BLaER1 treated with 17β-estradiol and CSF1 and Interleukin-3, amounts not matched to agents 10 nM and 100 nM (cell line): ENCODE results near the gene LTF.
"Not testable (repeated sequence)": the region's sequence is repeated elsewhere in the genome, so short reads cannot be mapped to it uniquely, and the experiment has no call there.

ENCODE experiments used
- H3K27ac ChIP-seq, 11 experiments: shearing (Covaris generic); formaldehyde crosslinking; 2 replicates each; pipeline ENCODE4 v1.8.1; 2022
- H3K27me3 ChIP-seq, 11 experiments: shearing (Covaris generic); formaldehyde crosslinking; 2 replicates each; pipeline ENCODE4 v1.8.1; 2022
- H3K36me3 ChIP-seq, 11 experiments: shearing (Covaris generic); formaldehyde crosslinking; 2 replicates each; pipeline ENCODE4 v1.8.1; 2022
- H3K4me1 ChIP-seq, 10 experiments: shearing (Covaris generic); formaldehyde crosslinking; 2 replicates each; pipeline ENCODE4 v1.8.1; 2022
- H3K4me2 ChIP-seq, 11 experiments: shearing (Covaris generic); formaldehyde crosslinking; 2 replicates each; pipeline ENCODE4 v1.8.1; 2022
- H3K4me3 ChIP-seq, 10 experiments: shearing (Covaris generic); formaldehyde crosslinking; 2 replicates each; pipeline ENCODE4 v1.8.1; 2022
- H3K9ac ChIP-seq, 11 experiments: shearing (Covaris generic); formaldehyde crosslinking; 2 replicates each; pipeline ENCODE4 v1.8.1; 2022
- H3K9me3 ChIP-seq, 11 experiments: shearing (Covaris generic); formaldehyde crosslinking; replicated peaks in 1 of 11; 2 replicates each; pipeline ENCODE4 v1.8.1; 2022
- H4K20me1 ChIP-seq, 11 experiments: shearing (Covaris generic); formaldehyde crosslinking; 2 replicates each; pipeline ENCODE4 v1.8.1; 2022
- Cebpa-rat ChIP-seq, 11 experiments: shearing (Covaris generic); IDR thresholded peaks; 2 replicates each; pipeline ENCODE4 v1.8.1; 2022

LTF gene

GRCh38 chr3:46408853-46409252, 55.9 kb downstream of the LTF start:
- no peaks in the 10 kb centered on the region for H3K27me3 ChIP-seq
- peaks cover 0 to 17% (median 0%) of the 10 kb centered on the region in 11 experiments; a peak in 3 of 22 replicates for H3K36me3 ChIP-seq
- peak overlapping the region in 3 of 11 experiments; percentile 88 to 89 (median 88); a peak in 6 of 22 replicates for H3K4me2 ChIP-seq
- peak overlapping the region in 2 of 10 experiments; percentile 46 to 55; a peak in 2 of 20 replicates for H3K4me3 ChIP-seq
- no peak for TF ChIP-seq Cebpa-rat (IDR thresholded peaks at IDR 0.05)
- H3K4me1 ChIP-seq = peaks cover 46 to 95% (median 54%) of the 10 kb centered on the region in 10 experiments
- H3K9ac ChIP-seq = peak overlapping the region in 2 of 11 experiments; percentile 30 to 75; a peak in 1 of 22 replicates
- no peaks in the 10 kb centered on the region for H4K20me1 ChIP-seq
- H3K9me3 ChIP-seq = peaks cover 0 to under 1% (median 0%) of the 10 kb centered on the region in 11 experiments; a peak in 1 of 22 replicates
- no peak overlapping the region for H3K27ac ChIP-seq

- H3K27ac ChIP-seq = peak overlapping the region; percentile 74 to 93 (median 87); a peak in 21 of 22 replicates
- H3K9me3 ChIP-seq = peaks cover 0 to 8% (median 0%) of the 10 kb centered on the region in 11 experiments; a peak in 4 of 22 replicates
- H4K20me1 ChIP-seq = no peaks in the 10 kb centered on the region
- peak overlapping the region; percentile 61 to 86 (median 75); a peak in 21 of 22 replicates for H3K9ac ChIP-seq
- peak overlapping the region; percentile 80 to 91 (median 87) for H3K4me2 ChIP-seq
- H3K36me3 ChIP-seq = peaks cover 0 to 17% (median 0%) of the 10 kb centered on the region in 11 experiments; a peak in 3 of 22 replicates
- H3K27me3 ChIP-seq = no peaks in the 10 kb centered on the region
- TF ChIP-seq Cebpa-rat (IDR thresholded peaks at IDR 0.05) = no peak
- peaks cover 39 to 94% (median 47%) of the 10 kb centered on the region in 10 experiments for H3K4me1 ChIP-seq
- H3K4me3 ChIP-seq = peak overlapping the region; percentile 45 to 64 (median 54); a peak in 18 of 20 replicates
Observed at GRCh38 chr3:46407970-46408369, 56.7 kb downstream of the LTF start.

GRCh38 chr3:46406788-46407611, 57.7 kb downstream of the LTF start, which contains the start of the genes CCR5AS and CCRL2:
TSS of gene CCR5AS (minus strand) at chr3:46407066.
TSS of gene CCRL2 (plus strand) at chr3:46407259. CDS start at chr3:46408080, 821 bp downstream.
- Histone ChIP-seq H3K9ac (peak within 1 kb of the TSS; percentile 61 to 86 (median 75)), H3K27me3 (no peaks in the 10 kb centered on the region), H3K9me3 (peaks cover 0 to 10% (median 0%) of the 10 kb centered on the region in 11 experiments; a peak in 4 of 22 replicates), H3K4me2 (peak within 1 kb of the TSS; percentile 80 to 91 (median 87)), H3K4me1 (peaks cover 33 to 85% (median 40%) of the 10 kb centered on the region in 10 experiments), H4K20me1 (no peaks in the 10 kb centered on the region), H3K36me3 (peaks cover 0 to 17% (median 0%) of the 10 kb centered on the region in 11 experiments; a peak in 3 of 22 replicates), H3K27ac (peak within 1 kb of the TSS; percentile 74 to 93 (median 87)), H3K4me3 (peak within 1 kb of the TSS; percentile 45 to 64 (median 54))
- TF ChIP-seq Cebpa-rat (IDR thresholded peaks at IDR 0.05) = no peak

- TF ChIP-seq Cebpa-rat (IDR thresholded peaks at IDR 0.05) = no peak
- Histone ChIP-seq H3K4me1 (peaks cover 33 to 79% (median 40%) of the 10 kb centered on the region in 10 experiments), H3K9me3 (peaks cover 0 to 10% (median 0%) of the 10 kb centered on the region in 11 experiments; a peak in 4 of 22 replicates), H4K20me1 (no peaks in the 10 kb centered on the region), H3K27ac (peak overlapping the region; percentile 74 to 93 (median 87); a peak in 21 of 22 replicates), H3K4me2 (peak overlapping the region; percentile 80 to 91 (median 87)), H3K9ac (peak overlapping the region in 10 of 11 experiments; percentile 61 to 86 (median 75); a peak in 12 of 22 replicates), H3K36me3 (peaks cover 0 to 17% (median 0%) of the 10 kb centered on the region in 11 experiments; a peak in 3 of 22 replicates), H3K4me3 (peak overlapping the region in 6 of 10 experiments; percentile 49 to 64 (median 55); a peak in 5 of 20 replicates), H3K27me3 (no peaks in the 10 kb centered on the region)
Observed at GRCh38 chr3:46406443-46406787, 58.3 kb downstream of the LTF start.

GRCh38 chr3:46405301-46406019, 59.2 kb downstream of the LTF start:
- Histone ChIP-seq H3K9me3 (peaks cover 0 to 10% (median 0%) of the 10 kb centered on the region in 11 experiments; a peak in 4 of 22 replicates), H3K4me3 (0 out of 20 replicates have a peak overlapping the region, but pooled peaks of 1 of the 10 experiments have one; percentile 2), H3K36me3 (peaks cover 0 to 17% (median 0%) of the 10 kb centered on the region in 11 experiments; a peak in 3 of 22 replicates), H3K4me1 (peaks cover 33 to 79% (median 40%) of the 10 kb centered on the region in 10 experiments), H3K4me2 (peak overlapping the region; percentile 19 to 91 (median 84); a peak in 18 of 22 replicates), H4K20me1 (no peaks in the 10 kb centered on the region), H3K27me3 (no peaks in the 10 kb centered on the region), H3K9ac (peak overlapping the region in 3 of 11 experiments; percentile 75 to 86 (median 80); a peak in 6 of 22 replicates), H3K27ac (peak overlapping the region in 6 of 11 experiments; percentile 16 to 93 (median 90); a peak in 12 of 22 replicates)
- TF ChIP-seq Cebpa-rat (IDR thresholded peaks at IDR 0.05) = peak in 1 of 11 experiments; percentile 15; a peak in 1 of 22 replicates

- not testable (repeated sequence) for H3K27me3 ChIP-seq, H3K4me3 ChIP-seq, H4K20me1 ChIP-seq, H3K9ac ChIP-seq, H3K27ac ChIP-seq, H3K36me3 ChIP-seq
- Histone ChIP-seq H3K4me1 (peaks cover 26 to 79% (median 33%) of the 10 kb centered on the region in 10 experiments), H3K4me2 (peak overlapping the region in 1 of 11 experiments; percentile 89; a peak in 1 of 22 replicates), H3K9me3 (peaks cover 0 to 10% (median 0%) of the 10 kb centered on the region in 11 experiments; a peak in 4 of 22 replicates)
Observed at GRCh38 chr3:46402902-46403301, 61.8 kb downstream of the LTF start.

- no peak overlapping the region for H3K4me3 ChIP-seq
- H3K4me2 ChIP-seq = 0 out of 22 replicates have a peak overlapping the region, but pooled peaks of 1 of the 11 experiments have one; percentile 5
- H3K36me3 ChIP-seq = no peaks in the 10 kb centered on the region
- H3K9ac ChIP-seq = no peak overlapping the region
- no peak overlapping the region for H3K27ac ChIP-seq
- no peaks in the 10 kb centered on the region for H4K20me1 ChIP-seq
- no peaks in the 10 kb centered on the region for H3K27me3 ChIP-seq
- peaks cover 14 to 85% (median 21%) of the 10 kb centered on the region in 10 experiments for H3K4me1 ChIP-seq
- peaks cover 0 to 10% (median 0%) of the 10 kb centered on the region in 11 experiments; a peak in 4 of 22 replicates for H3K9me3 ChIP-seq
- TF ChIP-seq Cebpa-rat (IDR thresholded peaks at IDR 0.05) = no peak
Observed at GRCh38 chr3:46401579-46401978, 63.1 kb downstream of the LTF start.

- H3K4me3 ChIP-seq = no peak overlapping the region
- no peak for TF ChIP-seq Cebpa-rat (IDR thresholded peaks at IDR 0.05)
- peak overlapping the region in 2 of 11 experiments; percentile 58 to 85; a peak in 3 of 22 replicates for H3K4me2 ChIP-seq
- H4K20me1 ChIP-seq = no peaks in the 10 kb centered on the region
- H3K4me1 ChIP-seq = peaks cover 13 to 85% (median 21%) of the 10 kb centered on the region in 10 experiments; a peak in 19 of 20 replicates
- H3K9me3 ChIP-seq = peaks cover 0 to 10% (median 0%) of the 10 kb centered on the region in 11 experiments; a peak in 4 of 22 replicates
- H3K9ac ChIP-seq = no peak overlapping the region
- H3K27me3 ChIP-seq = no peaks in the 10 kb centered on the region
- H3K36me3 ChIP-seq = no peaks in the 10 kb centered on the region
- no peak overlapping the region for H3K27ac ChIP-seq
Observed at GRCh38 chr3:46400846-46401245, 63.9 kb downstream of the LTF start.
